ENCODE measurements around the gene ZCCHC9.
"Not testable (repeated sequence)": the region's sequence is repeated elsewhere in the genome, so short reads cannot be mapped to it uniquely, and the experiment has no call there.

ZCCHC9 gene

GRCh38 chr5:81308836-81309235 lies 7.4 kb downstream of the ZCCHC9 start:
- no peak for DNase-seq

DNA sequence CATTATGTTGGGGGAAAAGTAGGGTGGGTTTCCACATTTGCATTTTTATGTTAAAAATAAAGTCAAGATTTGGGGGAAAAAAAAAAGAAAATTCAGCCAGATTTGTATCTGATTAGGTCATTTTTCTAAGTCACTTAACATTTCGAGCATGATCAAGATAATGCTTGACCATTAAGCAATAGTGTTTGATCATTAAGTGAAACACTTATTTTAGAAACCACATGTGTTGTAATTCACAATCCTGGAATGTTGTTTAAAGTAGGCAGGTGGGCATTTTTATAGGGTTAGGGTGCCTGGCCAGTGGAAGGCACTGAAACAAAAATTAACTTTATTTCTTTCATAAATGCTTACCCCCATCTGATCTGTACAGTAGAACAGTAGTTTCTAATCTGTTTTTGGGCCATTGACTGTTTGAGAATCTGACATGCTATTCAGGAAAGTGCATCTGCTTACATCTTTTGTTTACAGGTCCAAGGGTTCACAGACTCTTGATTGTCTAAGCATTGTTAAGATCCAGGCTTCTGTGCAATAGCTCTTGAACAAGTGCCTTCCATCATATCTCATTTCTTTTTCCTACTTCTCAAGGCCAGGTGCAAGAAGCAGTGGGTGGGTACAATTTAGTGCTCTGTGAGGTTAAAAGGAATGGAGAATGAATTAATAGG lies 9.1 kb downstream of the ZCCHC9 start:
- DNase-seq = no peak

- no peak for DNase-seq
These were observed 11.9 kb downstream of the ZCCHC9 start for GRCh38 chr5:81313278-81313677.

- no peak for DNase-seq
These were observed 12.3 kb downstream of the ZCCHC9 start for GRCh38 chr5:81313686-81314085.

DNA sequence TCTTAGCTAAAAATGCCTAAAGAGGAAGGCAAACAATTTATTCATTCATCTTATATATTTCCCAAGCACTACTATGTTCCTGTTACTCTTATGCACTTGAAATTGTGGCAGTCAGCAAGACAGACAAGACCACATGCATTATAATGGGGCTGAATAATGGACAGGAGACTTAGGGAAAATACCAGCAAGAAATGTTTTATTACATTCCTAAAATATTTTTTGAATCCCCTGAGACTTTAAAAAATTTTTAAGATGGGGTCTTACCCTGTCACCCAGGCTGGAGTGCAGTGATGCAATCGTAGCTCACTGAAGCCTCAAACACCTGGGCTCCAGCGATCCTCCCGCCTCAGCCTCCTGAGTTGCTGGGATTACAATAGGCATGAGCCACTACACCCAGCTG lies 13.2 kb downstream of the ZCCHC9 start:
- DNase-seq = no peak

- no peak for DNase-seq
These were observed 13.9 kb downstream of the ZCCHC9 start for GRCh38 chr5:81315336-81315735.

DNA sequence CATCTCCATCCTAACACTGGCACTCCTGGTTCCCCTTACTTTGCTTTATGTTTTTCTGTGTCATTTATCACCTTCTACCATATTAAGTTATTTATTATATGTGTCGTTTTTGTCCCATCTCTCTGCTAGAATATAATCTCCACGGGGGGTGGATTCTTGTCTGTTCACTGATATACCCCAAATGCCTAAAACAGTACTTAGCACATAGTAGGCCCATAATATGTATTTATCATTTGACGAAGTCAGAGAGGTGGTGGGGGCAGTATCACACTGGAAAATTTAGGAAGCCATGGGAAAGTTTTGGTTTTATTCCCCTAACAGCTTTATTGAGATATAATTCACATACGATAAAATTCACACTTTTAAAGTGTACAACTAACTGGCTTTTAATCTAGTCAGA lies 14.4 kb downstream of the ZCCHC9 start:
- DNase-seq = no peak

- no peak for DNase-seq
These were observed 15.2 kb downstream of the ZCCHC9 start for GRCh38 chr5:81316571-81316970.

GRCh38 chr5:81317536-81317935 lies 16.1 kb downstream of the ZCCHC9 start:
- DNase-seq = no peak

DNA sequence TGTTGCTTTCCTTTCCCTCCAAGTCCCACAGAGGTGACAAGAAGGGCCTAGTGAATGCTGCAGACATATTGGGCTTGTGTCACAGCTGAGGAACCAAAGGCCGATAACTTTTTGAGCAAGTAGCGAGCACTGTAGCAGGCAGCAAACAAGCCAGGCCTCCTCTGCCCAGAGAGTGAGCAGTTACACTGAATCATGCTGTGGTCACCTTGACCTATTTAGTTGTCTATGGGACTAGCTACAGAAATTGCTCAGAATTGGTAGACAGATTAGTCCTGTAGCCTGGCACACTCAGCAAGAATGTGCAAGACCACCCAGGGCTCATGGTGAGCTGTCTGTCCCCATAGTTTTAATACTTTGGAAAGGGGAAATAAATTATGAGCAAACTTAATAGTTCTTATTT lies 25.2 kb downstream of the ZCCHC9 start:
- no peak for DNase-seq

DNA sequence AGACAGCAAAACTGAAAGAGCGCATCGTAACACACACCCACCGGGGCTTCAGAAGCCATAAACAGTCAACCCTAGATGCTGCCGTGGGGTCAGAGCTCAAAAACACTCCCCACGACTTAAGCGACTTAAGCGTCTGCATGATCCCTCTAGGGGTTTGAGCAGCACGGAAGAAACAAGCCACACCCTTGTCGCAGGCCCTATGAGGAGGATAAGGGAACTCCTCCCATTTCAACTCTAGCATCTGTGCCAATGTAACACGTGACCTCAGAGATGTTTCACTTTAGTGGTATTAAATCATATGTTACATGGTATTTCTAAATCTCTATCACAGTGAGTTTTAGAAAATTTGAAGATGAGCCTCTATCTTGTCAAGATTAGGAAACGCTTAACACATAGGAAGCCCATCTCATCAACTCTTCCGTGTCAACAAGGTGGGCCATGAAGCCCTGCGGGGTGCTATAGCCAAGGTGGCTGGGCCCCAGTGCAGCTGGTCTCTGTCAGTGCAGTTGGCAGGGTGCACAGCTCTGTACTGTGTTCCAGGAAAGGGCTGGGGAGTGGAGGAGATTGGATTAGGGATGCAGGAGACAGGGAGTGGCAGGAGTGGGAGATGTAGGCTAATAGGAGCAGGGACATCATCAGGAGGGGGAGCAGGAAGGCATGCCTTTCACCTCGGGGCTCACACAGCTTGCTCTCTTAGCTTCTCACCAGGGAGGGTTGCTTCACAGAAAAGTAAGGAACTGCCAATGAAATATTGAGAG lies 33.1 kb downstream of the ZCCHC9 start:
- DNase-seq = no peak

DNA sequence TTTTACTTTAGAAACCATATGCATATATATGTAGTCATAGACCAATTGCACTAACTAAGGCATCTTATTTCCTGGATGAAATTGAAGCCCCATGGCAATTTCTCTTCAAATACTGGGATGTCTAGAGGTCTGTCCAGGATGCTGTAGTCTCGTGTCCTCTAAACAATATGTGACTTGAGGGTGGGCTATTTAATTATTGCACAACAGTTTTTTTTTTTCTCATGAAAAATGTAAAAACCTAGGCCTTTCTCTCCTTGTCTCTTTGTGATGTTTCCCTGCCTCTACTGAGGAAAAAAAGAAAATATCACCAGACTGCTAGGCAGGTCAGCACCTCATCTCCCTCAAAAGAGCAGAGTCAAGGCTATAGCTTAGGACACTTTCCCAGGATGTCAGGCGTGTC lies 34.6 kb downstream of the ZCCHC9 start:
- no peak for DNase-seq

GRCh38 chr5:81336556-81336955 lies 35.2 kb downstream of the ZCCHC9 start:
- no peak for DNase-seq

- no peak for DNase-seq
These were observed 36.4 kb downstream of the ZCCHC9 start for GRCh38 chr5:81337803-81338202.

- not testable (repeated sequence) for DNase-seq
These were observed 36.8 kb downstream of the ZCCHC9 start for GRCh38 chr5:81338213-81338612.

DNA sequence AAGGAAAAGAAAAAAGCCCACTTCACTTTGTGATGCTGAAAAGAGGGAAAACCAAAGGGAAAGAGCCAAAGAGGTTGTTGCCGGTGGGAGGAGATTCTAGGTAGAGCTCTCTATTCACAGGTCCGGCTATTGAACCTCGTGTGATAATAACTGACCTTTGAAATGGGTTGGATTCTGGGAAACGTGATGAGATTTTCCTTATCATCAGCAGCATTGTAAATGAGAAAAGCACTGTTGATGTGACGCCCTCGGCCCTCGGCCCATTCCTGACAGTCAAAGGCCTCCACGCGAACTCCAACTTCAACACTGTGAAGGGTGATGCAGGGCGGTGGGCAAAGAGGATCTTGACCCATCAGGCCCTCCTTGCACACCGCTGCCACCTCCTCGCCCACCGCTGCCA lies 43.3 kb downstream of the ZCCHC9 start:
- DNase-seq = no peak

GRCh38 chr5:81345411-81346003 lies 44.1 kb downstream of the ZCCHC9 start:
- DNase-seq = no peak

DNA sequence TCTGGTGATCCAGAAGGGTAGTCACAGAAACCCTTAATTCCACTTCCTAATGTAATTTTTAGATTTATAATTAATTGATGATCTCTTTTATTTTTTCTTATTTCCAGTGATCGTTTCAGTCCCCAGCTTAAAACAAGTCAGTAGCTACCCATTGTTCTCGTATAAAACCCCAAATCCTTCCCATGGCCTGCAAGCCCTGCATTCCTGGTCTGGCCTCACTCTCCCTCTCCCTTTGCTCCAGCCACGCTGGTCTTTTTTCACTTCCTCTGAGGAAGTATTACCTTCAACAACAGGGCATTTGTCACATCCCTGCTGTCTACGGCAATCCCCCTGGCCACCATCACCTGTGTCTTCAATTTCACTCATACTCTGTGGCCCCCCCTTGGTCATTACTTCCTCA lies 47.8 kb downstream of the ZCCHC9 start:
- DNase-seq = no peak

GRCh38 chr5:81350507-81350906 lies 49.1 kb downstream of the ZCCHC9 start:
- DNase-seq = no peak

- DNase-seq = no peak
These were observed 51.8 kb downstream of the ZCCHC9 start for GRCh38 chr5:81353189-81353588.

GRCh38 chr5:81354093-81354492 lies 52.7 kb downstream of the ZCCHC9 start:
- no peak for DNase-seq

DNA sequence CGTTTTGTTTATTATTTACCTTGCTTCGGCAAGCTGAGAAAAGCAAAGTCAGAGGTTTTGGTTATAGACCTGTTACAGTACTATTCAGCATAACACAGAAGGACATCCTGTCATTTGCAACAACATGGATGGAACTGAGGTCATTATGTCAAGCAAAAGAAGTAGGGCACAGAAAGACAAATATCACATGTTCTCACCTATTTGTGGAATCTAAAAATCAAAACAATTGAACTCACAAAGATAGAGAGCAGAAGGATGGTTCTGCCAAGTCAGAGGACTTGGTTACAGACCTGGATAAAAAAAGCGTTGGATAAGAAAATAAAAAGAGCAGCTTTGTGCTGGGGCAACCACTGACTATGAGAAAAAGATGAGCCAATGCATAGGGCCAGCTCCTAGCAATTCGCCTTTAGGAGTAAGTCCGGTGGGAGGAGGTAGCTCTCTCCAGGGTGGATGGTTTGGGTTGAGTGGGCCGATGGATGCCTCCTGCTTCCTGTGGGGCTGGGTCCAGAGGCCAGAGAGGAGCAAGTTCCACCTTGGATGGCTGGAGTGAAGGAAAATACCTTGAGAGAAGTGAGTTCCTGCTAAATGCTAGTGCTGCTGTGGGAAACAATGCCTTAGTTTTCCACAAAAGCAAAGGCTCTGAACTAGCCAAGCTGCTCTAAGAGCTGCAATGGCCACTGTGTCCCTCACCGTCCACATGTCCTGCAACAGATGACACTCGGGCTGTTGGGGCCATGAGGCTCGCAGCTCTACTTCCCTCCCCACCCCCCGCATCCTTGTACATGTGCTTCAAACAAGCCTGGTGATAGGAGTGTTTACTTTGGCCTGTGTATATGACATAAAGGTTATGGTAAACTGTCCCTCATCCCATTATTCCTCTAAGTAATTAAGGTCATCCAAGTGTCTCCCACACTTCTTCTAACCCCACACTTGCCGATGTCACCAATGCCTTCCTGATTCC lies 54.2 kb downstream of the ZCCHC9 start:
- DNase-seq = no peak

GRCh38 chr5:81359108-81359507 lies 57.7 kb downstream of the ZCCHC9 start:
- no peak for DNase-seq
